ENCODE data around the gene TNFRSF13B.

Gene TNFRSF13B

DNA sequence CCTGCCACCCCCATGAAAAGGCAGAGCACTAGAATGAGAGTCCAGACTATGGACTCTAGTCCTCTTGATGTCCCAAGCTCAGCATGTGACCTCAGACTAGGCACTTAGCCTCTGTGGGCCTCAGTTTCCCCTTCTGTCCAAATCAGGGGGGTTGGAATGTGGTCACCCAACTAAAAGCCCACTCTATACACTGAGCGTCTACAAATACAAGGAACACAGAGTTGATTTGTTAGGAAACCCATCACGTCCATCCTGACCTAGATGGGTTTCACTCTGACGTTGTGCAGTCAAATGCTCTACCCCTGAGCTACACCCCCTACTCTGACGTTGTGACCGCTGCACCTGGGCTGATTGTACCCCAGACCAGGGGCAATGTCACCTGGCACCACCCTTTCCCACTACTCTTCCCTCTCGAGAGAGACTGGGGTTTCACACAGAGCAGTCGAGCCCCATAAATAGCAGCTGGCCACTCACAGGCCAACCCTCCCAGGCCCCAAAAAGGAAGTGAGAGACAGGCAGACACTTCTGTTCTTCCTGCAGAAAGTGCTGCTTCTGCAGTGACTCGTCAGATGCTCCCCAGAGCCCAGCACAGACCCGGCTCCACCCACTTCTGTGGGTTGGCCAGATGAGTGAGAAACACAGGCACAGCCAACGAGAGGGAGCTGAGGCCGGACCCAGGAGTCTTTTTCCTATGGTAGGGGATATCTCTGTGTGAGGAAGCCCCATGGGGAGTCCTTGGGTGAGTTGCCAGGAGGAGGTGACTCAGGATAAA, 16.1 kb upstream of the TNFRSF13B start:
- ATAC-seq (ENCODE audit: insufficient read depth, low read depth) (peak; percentile 76), DNase-seq (peak; percentile 83)
- no peaks in the 10 kb centered on the region for H3K9me3 ChIP-seq (ENCODE audit: insufficient read depth, low read length, severe bottlenecking)
- H3K4me3 ChIP-seq (ENCODE audit: low read depth in 1 of 2, low read length in 2 of 2), result peak overlapping the region in 1 of 2 experiments; percentile 4; a peak in 1 of 4 replicates
- peak overlapping the region; percentile 30 for H3K9ac ChIP-seq (ENCODE audit: low read depth, low read length)
- no peaks in the 10 kb centered on the region for H4K20me1 ChIP-seq (ENCODE audit: insufficient read depth, low read length)
- no peaks in the 10 kb centered on the region for H3K27me3 ChIP-seq (ENCODE audit: insufficient read depth, low read length, poor library complexity)
- H3K27ac ChIP-seq (ENCODE audit: low read length), result peak overlapping the region; percentile 90
- H2AFZ ChIP-seq (ENCODE audit: low read depth, low read length), result no peak overlapping the region
- peaks cover 68% of the 10 kb centered on the region for H3K4me1 ChIP-seq (ENCODE audit: insufficient read depth, low read length)
- peak overlapping the region; percentile 40 for H3K4me2 ChIP-seq (ENCODE audit: insufficient read depth, low read length)
- H3K36me3 ChIP-seq (ENCODE audit: insufficient read depth, low read length), result no peaks in the 10 kb centered on the region
- no peaks in the 10 kb centered on the region for H3K79me2 ChIP-seq (ENCODE audit: insufficient read depth, low read length)
- TF ChIP-seq EZH2 (IDR thresholded peaks at IDR 0.05; ENCODE audit: borderline replicate concordance, low read depth, low read length, severe bottlenecking), result no peak
- TF ChIP-seq, protein P1, sequence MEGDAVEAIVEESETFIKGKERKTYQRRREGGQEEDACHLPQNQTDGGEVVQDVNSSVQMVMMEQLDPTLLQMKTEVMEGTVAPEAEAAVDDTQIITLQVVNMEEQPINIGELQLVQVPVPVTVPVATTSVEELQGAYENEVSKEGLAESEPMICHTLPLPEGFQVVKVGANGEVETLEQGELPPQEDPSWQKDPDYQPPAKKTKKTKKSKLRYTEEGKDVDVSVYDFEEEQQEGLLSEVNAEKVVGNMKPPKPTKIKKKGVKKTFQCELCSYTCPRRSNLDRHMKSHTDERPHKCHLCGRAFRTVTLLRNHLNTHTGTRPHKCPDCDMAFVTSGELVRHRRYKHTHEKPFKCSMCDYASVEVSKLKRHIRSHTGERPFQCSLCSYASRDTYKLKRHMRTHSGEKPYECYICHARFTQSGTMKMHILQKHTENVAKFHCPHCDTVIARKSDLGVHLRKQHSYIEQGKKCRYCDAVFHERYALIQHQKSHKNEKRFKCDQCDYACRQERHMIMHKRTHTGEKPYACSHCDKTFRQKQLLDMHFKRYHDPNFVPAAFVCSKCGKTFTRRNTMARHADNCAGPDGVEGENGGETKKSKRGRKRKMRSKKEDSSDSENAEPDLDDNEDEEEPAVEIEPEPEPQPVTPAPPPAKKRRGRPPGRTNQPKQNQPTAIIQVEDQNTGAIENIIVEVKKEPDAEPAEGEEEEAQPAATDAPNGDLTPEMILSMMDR (IDR thresholded peaks at IDR 0.05; ENCODE audit: borderline replicate concordance, extremely low read depth, low read length, poor library complexity, severe bottlenecking), result no peak

DNA sequence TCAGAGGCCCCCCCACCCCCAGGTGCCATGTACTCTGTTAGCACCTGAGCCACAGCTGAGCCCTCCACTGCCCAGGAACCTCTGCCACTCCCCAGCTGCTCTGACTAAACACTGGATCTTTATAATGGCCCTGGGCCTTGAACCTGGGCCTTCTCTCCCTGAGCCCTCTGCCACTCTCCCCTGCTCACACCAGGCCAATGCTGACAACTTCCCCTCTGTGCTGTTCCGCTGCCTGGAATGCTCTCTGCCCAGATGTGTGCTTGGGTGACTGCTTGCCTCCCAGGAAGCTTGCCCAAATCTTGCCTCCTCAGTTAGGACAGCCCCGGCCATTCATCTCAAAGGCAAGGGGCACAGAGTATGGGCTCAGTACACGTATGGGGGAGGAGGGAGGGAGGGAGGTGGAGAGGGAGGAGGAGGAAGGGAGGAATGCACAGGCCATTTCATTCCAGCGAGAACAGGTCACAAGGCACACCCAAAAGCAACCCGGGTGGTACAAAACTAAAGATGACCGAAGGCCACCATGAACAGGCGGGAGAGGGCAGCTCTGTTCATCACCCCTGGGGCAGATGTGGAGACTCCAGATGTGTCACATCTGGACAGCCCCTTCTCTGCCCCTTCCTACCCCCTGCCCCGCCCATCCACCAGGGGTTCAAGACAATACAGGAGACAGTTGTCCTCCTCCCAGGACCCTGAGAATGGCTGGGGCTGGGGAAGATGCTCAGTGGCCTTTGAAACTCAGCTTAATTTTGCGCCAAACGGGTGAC, 15.3 kb upstream of the TNFRSF13B start:
- no peak overlapping the region for H3K4me3 ChIP-seq (ENCODE audit: low read depth in 1 of 2, low read length in 2 of 2)
- peaks cover 68% of the 10 kb centered on the region for H3K4me1 ChIP-seq (ENCODE audit: insufficient read depth, low read length)
- no peaks in the 10 kb centered on the region for H3K9me3 ChIP-seq (ENCODE audit: insufficient read depth, low read length, severe bottlenecking)
- no peaks in the 10 kb centered on the region for H3K27me3 ChIP-seq (ENCODE audit: insufficient read depth, low read length, poor library complexity)
- ATAC-seq (ENCODE audit: insufficient read depth, low read depth), result no peak
- TF ChIP-seq, protein P1 (IDR thresholded peaks at IDR 0.05; ENCODE audit: borderline replicate concordance, extremely low read depth, low read length, poor library complexity, severe bottlenecking), result no peak
- no peak for TF ChIP-seq EZH2 (IDR thresholded peaks at IDR 0.05; ENCODE audit: borderline replicate concordance, low read depth, low read length, severe bottlenecking)
- H3K27ac ChIP-seq (ENCODE audit: low read length), result peak overlapping the region; percentile 90
- H3K79me2 ChIP-seq (ENCODE audit: insufficient read depth, low read length), result no peaks in the 10 kb centered on the region
- no peak overlapping the region for H3K4me2 ChIP-seq (ENCODE audit: insufficient read depth, low read length)
- H3K36me3 ChIP-seq (ENCODE audit: insufficient read depth, low read length), result no peaks in the 10 kb centered on the region
- 0 out of 2 replicates have a peak overlapping the region, but pooled peaks have one; percentile 30 for H3K9ac ChIP-seq (ENCODE audit: low read depth, low read length)
- DNase-seq, result no peak
- H4K20me1 ChIP-seq (ENCODE audit: insufficient read depth, low read length), result no peaks in the 10 kb centered on the region
- no peak overlapping the region for H2AFZ ChIP-seq (ENCODE audit: low read depth, low read length)

DNA sequence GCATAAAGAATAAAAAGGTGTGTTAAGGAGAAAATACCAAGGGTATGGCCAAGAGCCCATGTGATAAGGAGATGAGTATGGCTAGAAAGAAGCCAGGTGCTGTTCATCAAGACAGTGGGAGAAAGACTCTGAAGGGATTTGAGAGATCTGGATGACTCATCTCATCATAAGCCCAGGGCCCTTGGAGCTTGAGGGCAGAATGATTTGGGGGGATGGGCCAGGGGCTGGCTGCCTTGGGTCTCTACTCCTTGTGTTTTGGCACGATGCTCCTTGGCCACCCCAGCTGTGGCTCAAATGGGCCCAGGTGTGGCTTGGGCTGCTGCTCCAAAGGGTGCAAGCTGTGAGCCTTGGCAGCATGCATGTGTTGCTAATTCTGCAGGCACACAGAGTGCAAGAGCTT, 14.5 kb upstream of the TNFRSF13B start:
- no peaks in the 10 kb centered on the region for H3K27me3 ChIP-seq (ENCODE audit: insufficient read depth, low read length, poor library complexity)
- no peak overlapping the region for H3K4me3 ChIP-seq (ENCODE audit: low read depth in 1 of 2, low read length in 2 of 2)
- TF ChIP-seq, protein P1 (IDR thresholded peaks at IDR 0.05; ENCODE audit: borderline replicate concordance, extremely low read depth, low read length, poor library complexity, severe bottlenecking), result no peak
- TF ChIP-seq EZH2 (IDR thresholded peaks at IDR 0.05; ENCODE audit: borderline replicate concordance, low read depth, low read length, severe bottlenecking), result no peak
- ATAC-seq (ENCODE audit: insufficient read depth, low read depth), result peak; percentile 50
- H3K4me2 ChIP-seq (ENCODE audit: insufficient read depth, low read length), result no peak overlapping the region
- H3K79me2 ChIP-seq (ENCODE audit: insufficient read depth, low read length), result no peaks in the 10 kb centered on the region
- H3K27ac ChIP-seq (ENCODE audit: low read length), result peak overlapping the region; percentile 90
- H3K4me1 ChIP-seq (ENCODE audit: insufficient read depth, low read length), result peaks cover 65% of the 10 kb centered on the region
- no peak overlapping the region for H2AFZ ChIP-seq (ENCODE audit: low read depth, low read length)
- H3K9me3 ChIP-seq (ENCODE audit: insufficient read depth, low read length, severe bottlenecking), result no peaks in the 10 kb centered on the region
- DNase-seq, result peak; percentile 64
- H3K36me3 ChIP-seq (ENCODE audit: insufficient read depth, low read length), result no peaks in the 10 kb centered on the region
- no peak overlapping the region for H3K9ac ChIP-seq (ENCODE audit: low read depth, low read length)
- no peaks in the 10 kb centered on the region for H4K20me1 ChIP-seq (ENCODE audit: insufficient read depth, low read length)

Data from DND-41 (cell line).